ENCODE measurements around the gene AQP6.

AQP6 gene

DNA sequence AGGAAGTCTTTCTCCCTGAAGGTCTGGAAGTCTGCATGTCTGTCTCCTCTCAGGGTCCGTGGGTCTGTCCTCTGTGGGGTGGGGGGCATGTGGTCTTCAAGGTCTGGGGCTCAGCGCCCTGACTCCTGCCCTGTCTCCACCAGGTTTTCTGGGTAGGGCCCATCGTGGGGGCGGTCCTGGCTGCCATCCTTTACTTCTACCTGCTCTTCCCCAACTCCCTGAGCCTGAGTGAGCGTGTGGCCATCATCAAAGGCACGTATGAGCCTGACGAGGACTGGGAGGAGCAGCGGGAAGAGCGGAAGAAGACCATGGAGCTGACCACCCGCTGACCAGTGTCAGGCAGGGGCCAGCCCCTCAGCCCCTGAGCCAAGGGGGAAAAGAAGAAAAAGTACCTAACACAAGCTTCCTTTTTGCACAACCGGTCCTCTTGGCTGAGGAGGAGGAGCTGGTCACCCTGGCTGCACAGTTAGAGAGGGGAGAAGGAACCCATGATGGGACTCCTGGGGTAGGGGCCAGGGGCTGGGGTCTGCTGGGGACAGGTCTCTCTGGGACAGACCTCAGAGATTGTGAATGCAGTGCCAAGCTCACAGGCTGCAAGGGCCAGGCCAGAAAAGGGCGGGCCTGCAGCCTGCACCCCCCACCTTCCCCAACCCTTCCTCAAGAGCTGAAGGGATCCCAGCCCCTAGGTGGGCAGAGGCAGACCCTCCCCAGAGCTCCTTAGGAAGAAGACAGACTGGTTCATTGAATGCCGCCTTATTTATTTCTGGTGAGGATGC, 7.7 kb upstream of the AQP6 start:
- no peak overlapping the region for H3K9ac ChIP-seq (ENCODE audit: low read depth in 1 of 2, low read length in 2 of 2)
- H3K4me3 ChIP-seq (ENCODE audit: low read length in 2 of 2): no peak overlapping the region
- H3K36me3 ChIP-seq (ENCODE audit: control insufficient read depth in 2 of 2, insufficient read depth in 2 of 2, low read length in 2 of 2): no peaks in the 10 kb centered on the region
- H3K9me3 ChIP-seq (ENCODE audit: control insufficient read depth in 2 of 2, low read length in 2 of 2): no peaks in the 10 kb centered on the region
- no peak overlapping the region for H3K27ac ChIP-seq (ENCODE audit: low read depth in 2 of 2, low read length in 2 of 2)
- H3K27me3 ChIP-seq (ENCODE audit: control insufficient read depth in 2 of 2, insufficient read depth in 2 of 2, low read length in 2 of 2): peaks cover 27 to 32% of the 10 kb centered on the region in 2 donors
- peaks cover 7 to 11% of the 10 kb centered on the region in 2 donors for H3K4me1 ChIP-seq (ENCODE audit: control insufficient read depth in 2 of 2, insufficient read depth in 2 of 2, low read length in 2 of 2)

GRCh38 chr12:49965836-49966235, 6.9 kb upstream of the AQP6 start:
- no peak overlapping the region for H3K9ac ChIP-seq (ENCODE audit: low read depth in 1 of 2, low read length in 2 of 2)
- no peaks in the 10 kb centered on the region for H3K36me3 ChIP-seq (ENCODE audit: control insufficient read depth in 2 of 2, insufficient read depth in 2 of 2, low read length in 2 of 2)
- peaks cover 24% of the 10 kb centered on the region in 2 donors for H3K27me3 ChIP-seq (ENCODE audit: control insufficient read depth in 2 of 2, insufficient read depth in 2 of 2, low read length in 2 of 2)
- H3K9me3 ChIP-seq (ENCODE audit: control insufficient read depth in 2 of 2, low read length in 2 of 2): no peaks in the 10 kb centered on the region
- H3K4me3 ChIP-seq (ENCODE audit: low read length in 2 of 2): no peak overlapping the region
- no peak overlapping the region for H3K27ac ChIP-seq (ENCODE audit: low read depth in 2 of 2, low read length in 2 of 2)
- peaks cover 7 to 11% of the 10 kb centered on the region in 2 donors for H3K4me1 ChIP-seq (ENCODE audit: control insufficient read depth in 2 of 2, insufficient read depth in 2 of 2, low read length in 2 of 2)

- no peak overlapping the region for H3K4me3 ChIP-seq (ENCODE audit: low read length in 2 of 2)
- H3K9ac ChIP-seq (ENCODE audit: low read depth in 1 of 2, low read length in 2 of 2): no peak overlapping the region
- H3K9me3 ChIP-seq (ENCODE audit: control insufficient read depth in 2 of 2, low read length in 2 of 2): no peaks in the 10 kb centered on the region
- H3K4me1 ChIP-seq (ENCODE audit: control insufficient read depth in 2 of 2, insufficient read depth in 2 of 2, low read length in 2 of 2): peaks cover 5 to 9% of the 10 kb centered on the region in 2 donors
- H3K36me3 ChIP-seq (ENCODE audit: control insufficient read depth in 2 of 2, insufficient read depth in 2 of 2, low read length in 2 of 2): no peaks in the 10 kb centered on the region
- H3K27ac ChIP-seq (ENCODE audit: low read depth in 2 of 2, low read length in 2 of 2): no peak overlapping the region
- H3K27me3 ChIP-seq (ENCODE audit: control insufficient read depth in 2 of 2, insufficient read depth in 2 of 2, low read length in 2 of 2): peaks cover 21 to 22% of the 10 kb centered on the region in 2 donors
These were observed 6.2 kb upstream of the AQP6 start for GRCh38 chr12:49966511-49967041.

DNA sequence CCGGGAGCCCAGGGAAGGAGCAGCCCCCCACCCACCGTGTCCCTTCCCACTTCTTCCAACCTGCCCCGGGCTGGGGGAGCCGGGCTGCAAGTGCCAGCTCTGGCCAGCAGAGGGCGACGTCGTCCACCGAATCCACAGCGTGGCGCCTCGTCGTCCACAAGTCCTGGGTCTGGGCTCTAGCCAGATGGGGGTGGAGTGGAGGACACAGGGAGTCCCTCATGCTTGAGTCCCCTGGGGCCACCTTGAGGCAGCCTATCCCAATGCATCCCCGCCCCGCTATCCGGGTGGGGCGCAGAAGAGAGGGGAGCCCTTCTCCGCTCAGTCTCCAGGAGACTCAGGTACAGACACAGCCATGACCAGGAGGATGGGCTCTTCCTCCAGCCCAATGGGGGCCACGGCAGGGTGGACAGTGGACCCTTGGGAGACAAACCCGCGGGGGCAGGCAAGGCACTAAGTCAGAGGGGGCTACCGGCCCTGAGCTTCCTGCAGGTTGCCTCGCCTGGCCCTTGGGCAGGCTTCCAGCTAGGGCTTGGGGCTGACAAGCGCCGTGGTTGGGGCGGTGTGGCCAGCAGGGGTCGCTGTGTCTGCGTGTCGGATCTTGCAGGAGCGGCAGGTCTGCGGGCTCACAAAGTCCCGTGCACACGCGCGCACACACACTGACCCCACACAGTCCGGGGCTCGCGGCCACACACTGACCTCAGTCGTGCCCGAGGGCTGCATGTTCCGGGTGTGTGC, 5.5 kb upstream of the AQP6 start:
- H3K27ac ChIP-seq (ENCODE audit: low read depth in 2 of 2, low read length in 2 of 2): no peak overlapping the region
- H3K9me3 ChIP-seq (ENCODE audit: control insufficient read depth in 2 of 2, low read length in 2 of 2): no peaks in the 10 kb centered on the region
- H3K4me1 ChIP-seq (ENCODE audit: control insufficient read depth in 2 of 2, insufficient read depth in 2 of 2, low read length in 2 of 2): peaks cover 5 to 9% of the 10 kb centered on the region in 2 donors
- peak overlapping the region; percentile 62 to 66 for H3K4me3 ChIP-seq (ENCODE audit: low read length in 2 of 2)
- peaks cover 19% of the 10 kb centered on the region in 2 donors for H3K27me3 ChIP-seq (ENCODE audit: control insufficient read depth in 2 of 2, insufficient read depth in 2 of 2, low read length in 2 of 2)
- peak overlapping the region; percentile 32 to 52 for H3K9ac ChIP-seq (ENCODE audit: low read depth in 1 of 2, low read length in 2 of 2)
- no peaks in the 10 kb centered on the region for H3K36me3 ChIP-seq (ENCODE audit: control insufficient read depth in 2 of 2, insufficient read depth in 2 of 2, low read length in 2 of 2)

DNA sequence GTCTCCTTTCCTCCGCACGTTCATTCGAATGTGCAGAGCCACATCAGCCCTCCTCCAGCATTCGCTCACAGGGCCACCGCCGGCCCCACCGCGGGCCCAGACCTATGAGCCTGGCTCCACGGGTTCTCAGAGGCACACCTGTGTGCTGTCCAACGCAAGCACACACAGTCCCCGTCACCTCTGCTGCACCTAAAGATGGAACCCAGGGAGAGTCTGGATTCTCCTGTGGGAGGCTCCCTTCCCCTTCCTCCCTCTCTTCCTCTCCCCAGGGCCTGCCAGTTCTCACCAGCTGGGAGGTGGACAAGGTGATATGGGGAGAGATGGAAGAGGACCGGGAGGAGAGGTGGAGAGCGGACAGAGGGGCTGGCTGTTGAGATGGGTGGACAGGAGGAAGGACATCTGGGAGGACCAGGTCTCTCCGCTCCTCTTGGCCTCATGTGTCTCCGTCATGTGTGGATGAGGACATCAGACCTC, 4.9 kb upstream of the AQP6 start:
- Histone ChIP-seq H3K27ac (ENCODE audit: low read depth in 2 of 2, low read length in 2 of 2) (no peak overlapping the region), H3K9me3 (ENCODE audit: control insufficient read depth in 2 of 2, low read length in 2 of 2) (no peaks in the 10 kb centered on the region), H3K4me1 (ENCODE audit: control insufficient read depth in 2 of 2, insufficient read depth in 2 of 2, low read length in 2 of 2) (peaks cover 5 to 9% of the 10 kb centered on the region in 2 donors), H3K36me3 (ENCODE audit: control insufficient read depth in 2 of 2, insufficient read depth in 2 of 2, low read length in 2 of 2) (no peaks in the 10 kb centered on the region), H3K9ac (ENCODE audit: low read depth in 1 of 2, low read length in 2 of 2) (peak overlapping the region in 1 of 2 donors; percentile 32), H3K27me3 (ENCODE audit: control insufficient read depth in 2 of 2, insufficient read depth in 2 of 2, low read length in 2 of 2) (peaks cover 19% of the 10 kb centered on the region in 2 donors), H3K4me3 (ENCODE audit: low read length in 2 of 2) (peak overlapping the region; percentile 62 to 66)

DNA sequence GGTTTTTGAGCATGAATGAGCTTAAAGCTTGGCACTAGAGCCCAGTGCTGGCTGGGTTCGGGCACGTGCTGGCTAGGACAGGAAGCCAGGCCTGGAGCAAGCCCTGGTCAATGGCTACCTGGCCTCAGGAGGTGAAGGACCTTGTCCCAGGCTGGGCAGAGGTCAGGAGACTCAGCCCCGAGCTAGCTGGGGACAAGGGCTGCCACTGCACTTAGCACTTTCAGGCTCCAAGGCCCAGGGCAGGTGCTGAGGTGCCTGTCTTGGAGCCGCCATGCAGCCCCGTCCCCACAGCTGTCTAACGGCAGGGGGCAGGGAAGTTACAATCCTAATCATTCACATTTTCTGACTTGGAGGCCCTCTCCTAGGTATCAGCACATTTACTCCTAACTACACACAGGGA, 4.3 kb upstream of the AQP6 start:
- Histone ChIP-seq H3K9ac (ENCODE audit: low read depth in 1 of 2, low read length in 2 of 2) (no peak overlapping the region), H3K27me3 (ENCODE audit: control insufficient read depth in 2 of 2, insufficient read depth in 2 of 2, low read length in 2 of 2) (peaks cover 16 to 19% of the 10 kb centered on the region in 2 donors), H3K4me3 (ENCODE audit: low read length in 2 of 2) (no peak overlapping the region), H3K9me3 (ENCODE audit: control insufficient read depth in 2 of 2, low read length in 2 of 2) (no peaks in the 10 kb centered on the region), H3K4me1 (ENCODE audit: control insufficient read depth in 2 of 2, insufficient read depth in 2 of 2, low read length in 2 of 2) (peaks cover 5 to 9% of the 10 kb centered on the region in 2 donors), H3K36me3 (ENCODE audit: control insufficient read depth in 2 of 2, insufficient read depth in 2 of 2, low read length in 2 of 2) (no peaks in the 10 kb centered on the region), H3K27ac (ENCODE audit: low read depth in 2 of 2, low read length in 2 of 2) (no peak overlapping the region)

GRCh38 chr12:49969027-49969426, 3.7 kb upstream of the AQP6 start:
- no peaks in the 10 kb centered on the region for H3K36me3 ChIP-seq (ENCODE audit: control insufficient read depth in 2 of 2, insufficient read depth in 2 of 2, low read length in 2 of 2)
- peaks cover 5 to 9% of the 10 kb centered on the region in 2 donors for H3K4me1 ChIP-seq (ENCODE audit: control insufficient read depth in 2 of 2, insufficient read depth in 2 of 2, low read length in 2 of 2)
- no peak overlapping the region for H3K9ac ChIP-seq (ENCODE audit: low read depth in 1 of 2, low read length in 2 of 2)
- H3K27me3 ChIP-seq (ENCODE audit: control insufficient read depth in 2 of 2, insufficient read depth in 2 of 2, low read length in 2 of 2): peaks cover 16 to 19% of the 10 kb centered on the region in 2 donors
- no peak overlapping the region for H3K27ac ChIP-seq (ENCODE audit: low read depth in 2 of 2, low read length in 2 of 2)
- H3K9me3 ChIP-seq (ENCODE audit: control insufficient read depth in 2 of 2, low read length in 2 of 2): no peaks in the 10 kb centered on the region
- no peak overlapping the region for H3K4me3 ChIP-seq (ENCODE audit: low read length in 2 of 2)

DNA sequence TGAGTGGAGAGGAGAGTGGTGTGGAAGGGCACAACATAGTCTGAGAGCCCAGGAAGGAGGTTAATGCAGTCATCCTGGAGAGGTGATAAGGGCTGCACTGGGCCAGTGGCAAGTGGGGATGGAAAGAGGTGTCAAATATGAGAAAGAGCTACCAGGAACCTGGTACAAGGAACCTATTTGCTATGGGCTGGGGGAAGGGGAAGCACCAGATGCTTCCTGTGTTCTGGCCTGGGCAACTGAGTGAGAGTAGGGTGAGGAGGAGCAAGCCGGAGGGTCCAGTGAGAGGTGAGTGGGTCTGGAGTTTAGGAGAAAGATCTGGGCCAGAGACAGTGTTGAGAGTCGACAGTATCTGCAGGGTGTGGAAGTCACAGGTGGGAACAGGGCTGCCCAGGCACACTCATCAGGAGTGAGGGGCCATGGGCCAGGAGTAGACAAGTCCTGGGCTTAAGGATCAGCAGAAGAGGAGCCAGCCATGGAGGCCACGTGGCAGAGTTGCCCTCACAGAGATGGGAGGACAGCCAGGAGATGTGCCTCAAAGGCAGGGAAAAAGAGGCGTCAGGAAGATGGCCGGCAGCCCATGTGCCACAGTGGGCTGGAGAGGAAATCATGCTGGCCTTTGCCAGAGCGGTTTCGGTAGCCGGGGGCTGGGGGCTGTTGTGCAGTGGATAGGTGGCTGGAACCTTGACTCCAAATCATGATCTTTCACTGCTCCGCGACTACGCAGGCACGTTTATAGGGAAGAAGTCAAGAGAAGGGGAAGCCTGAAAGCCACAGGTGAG, 2.9 kb upstream of the AQP6 start:
- H3K4me1 ChIP-seq (ENCODE audit: control insufficient read depth in 2 of 2, insufficient read depth in 2 of 2, low read length in 2 of 2): peaks cover 8 to 11% of the 10 kb centered on the region in 2 donors
- H3K27me3 ChIP-seq (ENCODE audit: control insufficient read depth in 2 of 2, insufficient read depth in 2 of 2, low read length in 2 of 2): peaks cover 16 to 19% of the 10 kb centered on the region in 2 donors
- no peaks in the 10 kb centered on the region for H3K9me3 ChIP-seq (ENCODE audit: control insufficient read depth in 2 of 2, low read length in 2 of 2)
- H3K4me3 ChIP-seq (ENCODE audit: low read length in 2 of 2): no peak overlapping the region
- H3K36me3 ChIP-seq (ENCODE audit: control insufficient read depth in 2 of 2, insufficient read depth in 2 of 2, low read length in 2 of 2): no peaks in the 10 kb centered on the region
- no peak overlapping the region for H3K27ac ChIP-seq (ENCODE audit: low read depth in 2 of 2, low read length in 2 of 2)
- H3K9ac ChIP-seq (ENCODE audit: low read depth in 1 of 2, low read length in 2 of 2): no peak overlapping the region

DNA sequence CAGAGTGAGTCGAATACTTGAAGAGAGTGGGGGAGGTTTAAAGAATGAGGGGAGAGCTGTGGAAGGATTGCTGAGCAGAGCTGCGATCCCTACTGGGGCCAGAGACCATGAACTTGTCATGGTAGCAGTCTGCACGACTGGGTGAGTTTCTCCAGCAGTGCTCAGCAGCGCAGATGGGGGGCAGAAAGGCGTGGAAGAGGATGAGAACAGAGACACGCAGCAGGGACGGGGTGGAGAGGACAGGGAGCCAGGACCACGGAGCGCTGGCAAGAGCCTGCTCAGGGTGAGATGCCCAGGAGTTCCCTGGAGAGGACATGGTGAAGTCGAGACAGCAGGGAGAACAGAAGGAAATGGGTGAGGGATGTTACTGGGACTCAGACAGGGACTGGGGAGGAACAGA, 2.1 kb upstream of the AQP6 start:
- no peak overlapping the region for H3K4me3 ChIP-seq (ENCODE audit: low read length in 2 of 2)
- H3K36me3 ChIP-seq (ENCODE audit: control insufficient read depth in 2 of 2, insufficient read depth in 2 of 2, low read length in 2 of 2): no peaks in the 10 kb centered on the region
- peaks cover 16 to 19% of the 10 kb centered on the region in 2 donors for H3K27me3 ChIP-seq (ENCODE audit: control insufficient read depth in 2 of 2, insufficient read depth in 2 of 2, low read length in 2 of 2)
- peaks cover 8 to 11% of the 10 kb centered on the region in 2 donors for H3K4me1 ChIP-seq (ENCODE audit: control insufficient read depth in 2 of 2, insufficient read depth in 2 of 2, low read length in 2 of 2)
- H3K9me3 ChIP-seq (ENCODE audit: control insufficient read depth in 2 of 2, low read length in 2 of 2): no peaks in the 10 kb centered on the region
- no peak overlapping the region for H3K9ac ChIP-seq (ENCODE audit: low read depth in 1 of 2, low read length in 2 of 2)
- no peak overlapping the region for H3K27ac ChIP-seq (ENCODE audit: low read depth in 2 of 2, low read length in 2 of 2)

Measured in mucosa of rectum (tissue), 2 donors.